ENCODE data around the gene FAM193A. TPM values are rescaled to one million over a fixed set of nuclear protein-coding genes. Genes with fewer than 3 reads are reported as not detected.
"Not testable (repeated sequence)": the region's sequence is repeated elsewhere in the genome, so short reads cannot be mapped to it uniquely, and the experiment has no call there.

Gene FAM193A
- total RNA-seq, 1 donor from 2014 or later = 26.1 TPM

- Histone ChIP-seq H3K36me3 (peaks cover 90% of the 10 kb centered on the region), H3K9me3 (no peaks in the 10 kb centered on the region)
- peak; percentile 24 for DNase-seq
These were observed 94.3 kb downstream of the FAM193A start for GRCh38 chr4:2630556-2631273.

GRCh38 chr4:2634014-2634413, 97.6 kb downstream of the FAM193A start:
- no peak overlapping the region for H3K27ac ChIP-seq
- H3K4me3 ChIP-seq = no peak overlapping the region
- no peak for TF ChIP-seq CTCF (IDR thresholded peaks at IDR 0.05)
- intact Hi-C loops (cut with DNase I) = no loop called here
- DNase-seq = peak; percentile 12
- ATAC-seq = no peak
- H3K4me1 ChIP-seq = no peaks in the 10 kb centered on the region
- peaks cover 88% of the 10 kb centered on the region for H3K36me3 ChIP-seq
- H3K9me3 ChIP-seq = no peaks in the 10 kb centered on the region
- H3K27me3 ChIP-seq (ENCODE audit: low read depth) = no peaks in the 10 kb centered on the region

More at GRCh38 chr4:2630556-2631273, 94.3 kb downstream of the FAM193A start:
- TF ChIP-seq CTCF (IDR thresholded peaks at IDR 0.05) = no peak
- Histone ChIP-seq H3K4me3 (no peak overlapping the region), H3K4me1 (no peaks in the 10 kb centered on the region), H3K27me3 (ENCODE audit: low read depth) (no peaks in the 10 kb centered on the region), H3K27ac (no peak overlapping the region)
- ATAC-seq = peak in 1 of 2 donors; percentile 17
- intact Hi-C loops (cut with DNase I) = no loop called here

GRCh38 chr4:2636331-2636730, 99.9 kb downstream of the FAM193A start:
- no peaks in the 10 kb centered on the region for H3K4me1 ChIP-seq
- DNase-seq = no peak
- no peak for TF ChIP-seq CTCF (IDR thresholded peaks at IDR 0.05)
- H3K9me3 ChIP-seq = no peaks in the 10 kb centered on the region
- intact Hi-C loops (cut with DNase I) = no loop called here
- H3K36me3 ChIP-seq = peaks cover 89% of the 10 kb centered on the region
- H3K27me3 ChIP-seq (ENCODE audit: low read depth) = no peaks in the 10 kb centered on the region
- H3K4me3 ChIP-seq = no peak overlapping the region
- ATAC-seq = no peak
- H3K27ac ChIP-seq = no peak overlapping the region

- H3K9me3 ChIP-seq; DNase-seq; H3K4me3 ChIP-seq; H3K4me1 ChIP-seq; H3K27ac ChIP-seq; ATAC-seq; intact Hi-C loops (cut with DNase I); H3K27me3 ChIP-seq (ENCODE audit: low read depth): not testable (repeated sequence)
- peaks cover 88% of the 10 kb centered on the region for H3K36me3 ChIP-seq
These were observed 100.5 kb downstream of the FAM193A start for GRCh38 chr4:2636994-2637393.

- no peaks in the 10 kb centered on the region for H3K9me3 ChIP-seq
- TF ChIP-seq CTCF (IDR thresholded peaks at IDR 0.05) = no peak
- H3K4me1 ChIP-seq = no peaks in the 10 kb centered on the region
- no peak for ATAC-seq
- peak; percentile 42 for DNase-seq
- H3K27me3 ChIP-seq (ENCODE audit: low read depth) = no peaks in the 10 kb centered on the region
- H3K27ac ChIP-seq = no peak overlapping the region
- no peak overlapping the region for H3K4me3 ChIP-seq
- intact Hi-C loops (cut with DNase I) = no loop called here
- peaks cover 77% of the 10 kb centered on the region for H3K36me3 ChIP-seq
These were observed 101.6 kb downstream of the FAM193A start for GRCh38 chr4:2637956-2638552.

- Histone ChIP-seq H3K9me3 (no peaks in the 10 kb centered on the region), H3K4me1 (no peaks in the 10 kb centered on the region), H3K36me3 (peaks cover 76% of the 10 kb centered on the region), H3K27me3 (ENCODE audit: low read depth) (no peaks in the 10 kb centered on the region), H3K27ac (no peak overlapping the region), H3K4me3 (no peak overlapping the region)
- intact Hi-C loops (cut with DNase I) = no loop called here
- no peak for TF ChIP-seq CTCF (IDR thresholded peaks at IDR 0.05)
- ATAC-seq (no peak), DNase-seq (no peak)
These were observed 102.3 kb downstream of the FAM193A start for GRCh38 chr4:2638730-2639129.
